Measurements from ENCODE around the gene SLC24A3. TPM values are rescaled to one million over a fixed set of nuclear protein-coding genes. Genes with fewer than 3 reads are reported as not detected.

The SLC24A3 gene
- total and polyA plus RNA-seq, 4 donors: 1.9 to 8.4 (median 5.8) TPM

DNA sequence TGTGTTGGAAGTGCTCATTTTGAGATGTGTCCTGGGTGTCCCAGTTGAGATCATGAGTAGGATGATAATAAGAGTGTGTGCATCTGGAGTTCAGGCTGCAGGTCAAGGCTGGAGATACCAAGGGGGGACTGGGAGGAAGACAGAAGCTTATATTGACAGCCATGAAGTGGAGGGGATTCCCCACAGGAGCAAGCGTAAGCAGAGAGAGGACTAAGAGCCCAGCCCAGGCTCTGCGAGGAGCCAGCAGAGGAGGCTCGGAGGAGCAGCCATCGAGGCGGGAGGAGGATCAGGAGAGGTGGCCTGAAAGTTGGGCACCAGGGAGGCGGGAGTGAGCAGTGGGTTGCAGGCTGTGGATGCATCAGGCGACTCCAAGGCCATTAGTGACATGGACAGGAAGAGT is 116.2 kb downstream of the SLC24A3 start:
- H3K4me3 ChIP-seq: no peak overlapping the region
- H3K36me3 ChIP-seq (ENCODE audit: control insufficient read depth in 4 of 4, insufficient read depth in 4 of 4, low read length in 4 of 4): no peaks in the 10 kb centered on the region
- no peak for TF ChIP-seq CTCF (IDR thresholded peaks at IDR 0.05; ENCODE audit: control extremely low read depth, extremely low read depth)
- H3K9ac ChIP-seq (ENCODE audit: insufficient read depth in 1 of 2, low read length in 2 of 2): no peak overlapping the region
- H3K4me1 ChIP-seq (ENCODE audit: control insufficient read depth in 5 of 5, insufficient read depth in 5 of 5, low read length in 5 of 5): peaks cover 0 to 4% (median 2%) of the 10 kb centered on the region in 5 donors
- no peak for ATAC-seq (ENCODE audit: insufficient read depth, low FRiP score)
- H3K9me3 ChIP-seq (ENCODE audit: control insufficient read depth in 4 of 4, insufficient read depth in 3 of 4, low read length in 3 of 4): peaks cover 0 to 2% (median 0%) of the 10 kb centered on the region in 4 donors
- H3K27me3 ChIP-seq (ENCODE audit: control insufficient read depth in 3 of 3, insufficient read depth in 3 of 3, low read length in 2 of 3): no peaks in the 10 kb centered on the region
- DNase-seq: no peak
- 85 to 96% methylated on average over 7 of the region's 7 CpGs for WGBS, 2 donors
- no peak overlapping the region for H3K27ac ChIP-seq (ENCODE audit: low read depth in 1 of 2, low read length in 1 of 2)

- TF ChIP-seq CTCF (IDR thresholded peaks at IDR 0.05; ENCODE audit: control extremely low read depth, extremely low read depth): no peak
- no peak for ATAC-seq (ENCODE audit: insufficient read depth, low FRiP score)
- WGBS, 2 donors: 91 to 92% methylated on average over 6 of the region's 6 CpGs
- no peak overlapping the region for H3K27ac ChIP-seq (ENCODE audit: low read depth in 1 of 2, low read length in 1 of 2)
- H3K9me3 ChIP-seq (ENCODE audit: control insufficient read depth in 4 of 4, insufficient read depth in 3 of 4, low read length in 3 of 4): peaks cover 0 to 2% (median 0%) of the 10 kb centered on the region in 4 donors
- no peak overlapping the region for H3K4me3 ChIP-seq
- H3K4me1 ChIP-seq (ENCODE audit: control insufficient read depth in 5 of 5, insufficient read depth in 5 of 5, low read length in 5 of 5): peaks cover 0 to 4% (median 2%) of the 10 kb centered on the region in 5 donors
- H3K27me3 ChIP-seq (ENCODE audit: control insufficient read depth in 3 of 3, insufficient read depth in 3 of 3, low read length in 2 of 3): no peaks in the 10 kb centered on the region
- H3K9ac ChIP-seq (ENCODE audit: insufficient read depth in 1 of 2, low read length in 2 of 2): no peak overlapping the region
- no peaks in the 10 kb centered on the region for H3K36me3 ChIP-seq (ENCODE audit: control insufficient read depth in 4 of 4, insufficient read depth in 4 of 4, low read length in 4 of 4)
- no peak for DNase-seq
These were observed 117.6 kb downstream of the SLC24A3 start for GRCh38 chr20:19330038-19330437.

DNA sequence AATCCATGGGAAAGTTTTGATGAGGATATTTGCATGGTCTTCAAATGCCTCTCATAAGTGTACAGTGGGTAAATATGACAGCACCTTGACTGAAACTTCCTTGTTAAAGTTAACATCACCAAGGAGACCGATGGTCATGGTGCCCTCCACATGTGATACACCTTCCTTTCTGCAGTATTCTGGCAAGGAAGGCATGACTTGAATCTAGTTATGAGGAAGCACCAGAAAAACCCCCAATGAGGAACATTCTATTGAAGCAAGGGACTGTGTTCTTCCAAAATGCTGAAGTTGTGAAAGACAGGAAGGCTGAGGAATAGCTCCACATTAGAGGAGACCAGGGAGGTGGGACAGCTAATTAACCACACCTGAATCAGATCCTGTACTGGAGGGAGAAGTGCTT is 118.3 kb downstream of the SLC24A3 start:
- no peaks in the 10 kb centered on the region for H3K36me3 ChIP-seq (ENCODE audit: control insufficient read depth in 4 of 4, insufficient read depth in 4 of 4, low read length in 4 of 4)
- H3K9ac ChIP-seq (ENCODE audit: insufficient read depth in 1 of 2, low read length in 2 of 2): no peak overlapping the region
- H3K4me1 ChIP-seq (ENCODE audit: control insufficient read depth in 5 of 5, insufficient read depth in 5 of 5, low read length in 5 of 5): peaks cover 0 to 4% (median 2%) of the 10 kb centered on the region in 5 donors
- DNase-seq: no peak
- WGBS, 2 donors: 23 to 53% methylated on average over 1 of the region's 1 CpG
- H3K9me3 ChIP-seq (ENCODE audit: control insufficient read depth in 4 of 4, insufficient read depth in 3 of 4, low read length in 3 of 4): peaks cover 0 to 2% (median 0%) of the 10 kb centered on the region in 4 donors
- no peak for TF ChIP-seq CTCF (IDR thresholded peaks at IDR 0.05; ENCODE audit: control extremely low read depth, extremely low read depth)
- no peak overlapping the region for H3K27ac ChIP-seq (ENCODE audit: low read depth in 1 of 2, low read length in 1 of 2)
- H3K4me3 ChIP-seq: no peak overlapping the region
- H3K27me3 ChIP-seq (ENCODE audit: control insufficient read depth in 3 of 3, insufficient read depth in 3 of 3, low read length in 2 of 3): no peaks in the 10 kb centered on the region
- ATAC-seq (ENCODE audit: insufficient read depth, low FRiP score): no peak

DNA sequence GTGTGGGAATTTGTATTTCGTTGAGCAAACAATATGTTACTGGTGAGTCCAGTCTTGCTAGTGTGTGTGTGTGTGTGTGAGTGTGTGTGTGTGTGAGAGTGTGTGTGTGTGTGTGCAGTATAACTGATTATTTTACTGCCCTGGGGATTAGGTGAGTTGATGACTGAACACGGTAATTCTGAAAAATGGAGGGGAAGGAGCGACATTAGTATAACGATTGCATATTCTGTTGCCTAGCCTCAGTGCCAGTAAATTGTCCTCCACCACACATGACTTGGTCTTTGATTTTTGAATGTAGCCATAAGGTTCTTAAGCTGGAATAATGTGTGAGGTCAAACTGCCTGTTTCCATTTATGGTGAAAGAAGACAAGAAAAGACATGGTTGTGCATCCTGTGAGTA is 121.1 kb downstream of the SLC24A3 start:
- Histone ChIP-seq H3K27ac (ENCODE audit: low read depth in 1 of 2, low read length in 1 of 2) (no peak overlapping the region), H3K4me3 (no peak overlapping the region), H3K4me1 (ENCODE audit: control insufficient read depth in 5 of 5, insufficient read depth in 5 of 5, low read length in 5 of 5) (peaks cover 0 to 4% (median 2%) of the 10 kb centered on the region in 5 donors), H3K9me3 (ENCODE audit: control insufficient read depth in 4 of 4, insufficient read depth in 3 of 4, low read length in 3 of 4) (no peaks in the 10 kb centered on the region), H3K36me3 (ENCODE audit: control insufficient read depth in 4 of 4, insufficient read depth in 4 of 4, low read length in 4 of 4) (no peaks in the 10 kb centered on the region), H3K9ac (ENCODE audit: insufficient read depth in 1 of 2, low read length in 2 of 2) (no peak overlapping the region), H3K27me3 (ENCODE audit: control insufficient read depth in 3 of 3, insufficient read depth in 3 of 3, low read length in 2 of 3) (no peaks in the 10 kb centered on the region)
- no peak for TF ChIP-seq CTCF (IDR thresholded peaks at IDR 0.05; ENCODE audit: control extremely low read depth, extremely low read depth)
- 53 to 73% methylated on average over 4 of the region's 4 CpGs for WGBS, 2 donors
- DNase-seq (peak in 2 of 3 donors; percentile 6 to 21), ATAC-seq (ENCODE audit: insufficient read depth, low FRiP score) (no peak)

Data from lung (tissue), 12 donors.